HG02798 (cell line): ENCODE data around the gene LMAN1.

Experiments
- ATAC-seq: cut with Tn5 transposase; IDR thresholded peaks from one replicate; pipeline ENCODE4 v1.9.1; 2021; ENCODE audit warnings: mild to moderate bottlenecking; ENCODE audit not compliant: unreplicated experiment, poor library complexity

The LMAN1 gene

GRCh38 chr18:59308248-59308937, 50.7 kb downstream of the LMAN1 start:
- ATAC-seq: peak; percentile 89

GRCh38 chr18:59306640-59307039, 52.4 kb downstream of the LMAN1 start:
- no peak for ATAC-seq

- ATAC-seq: no peak
These were observed 53.8 kb downstream of the LMAN1 start for GRCh38 chr18:59305295-59305694.

- ATAC-seq: no peak
These were observed 55.3 kb downstream of the LMAN1 start for GRCh38 chr18:59303656-59304195.

- ATAC-seq: no peak
These were observed 56.1 kb downstream of the LMAN1 start for GRCh38 chr18:59303006-59303405.

- ATAC-seq: no peak
These were observed 57.1 kb downstream of the LMAN1 start for GRCh38 chr18:59301929-59302328.

GRCh38 chr18:59300676-59301285, 58.3 kb downstream of the LMAN1 start:
- ATAC-seq: no peak

GRCh38 chr18:59298871-59299270, 60.2 kb downstream of the LMAN1 start:
- ATAC-seq: no peak

GRCh38 chr18:59293317-59293716, 65.7 kb downstream of the LMAN1 start:
- no peak for ATAC-seq

- ATAC-seq: no peak
These were observed 72.7 kb downstream of the LMAN1 start for GRCh38 chr18:59286341-59286740.

- no peak for ATAC-seq
These were observed 76.7 kb downstream of the LMAN1 start for GRCh38 chr18:59282341-59282740.

GRCh38 chr18:59279722-59280121, 79.3 kb downstream of the LMAN1 start:
- ATAC-seq: no peak

GRCh38 chr18:59279193-59279592, 79.9 kb downstream of the LMAN1 start:
- no peak for ATAC-seq

GRCh38 chr18:59278793-59279192, 80.3 kb downstream of the LMAN1 start:
- no peak for ATAC-seq
